ENCODE measurements around the gene SLC10A3. TPM values are rescaled to one million over a fixed set of nuclear protein-coding genes. Genes with fewer than 3 reads are reported as not detected.

Gene SLC10A3
- total and polyA plus RNA-seq, 4 experiments from 2014 or later: 22.5 to 62.3 (median 42.6) TPM

DNA sequence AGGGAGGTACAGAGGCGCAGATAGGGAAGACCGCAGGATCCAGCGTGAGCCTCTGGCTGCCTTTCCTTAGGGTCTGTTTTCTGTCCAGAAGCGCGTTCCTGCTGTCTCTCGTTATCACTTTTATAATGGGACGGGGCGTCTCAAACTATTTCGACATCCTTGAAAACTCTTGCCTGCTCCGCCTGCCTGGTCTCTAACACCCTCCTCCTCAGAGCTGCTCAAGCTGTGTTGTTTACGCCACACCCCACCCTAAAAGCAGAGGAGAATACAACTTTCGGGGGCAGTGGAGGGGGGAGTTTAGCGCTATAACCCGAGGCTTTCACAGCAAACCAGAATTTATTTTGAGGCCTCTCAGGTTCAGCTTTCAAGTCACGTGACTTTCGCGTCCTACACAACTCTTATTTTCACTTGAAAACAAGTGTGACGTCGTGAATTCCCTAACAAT, 26.2 kb upstream of the SLC10A3 start:
- ChIA-PET CTCF (ENCODE audit: partially characterized antibody) (interaction anchor here (1.1 kb wide), 1 partner anchor 10 kb away, joined by 4 read pairs; no protein-coding TSS in a partner anchor), POLR2A (ENCODE audit: partially characterized antibody) (interaction anchor here (0.7 to 4.2 kb wide), 13 partner anchors 10 to 138 kb away, joined by 3 to 34 read pairs (median 6); partner anchors contain the start of genes ATP6AP1, EMD, PLXNA3 and RPL10)
- H3K4me1 ChIP-seq (ENCODE audit: insufficient read depth, low read length): peaks cover 14% of the 10 kb centered on the region
- peak overlapping the region; percentile 81 for H3K27ac ChIP-seq (ENCODE audit: low read depth, low read length)
- intact Hi-C loops (cut with micrococcal nuclease): loop anchor here (1.0 to 5.0 kb wide), 4 partner anchors 26 to 79 kb away; partner anchors contain the start of genes GDI1, LAGE3, PLXNA3 and SLC10A3
- peak overlapping the region; percentile 42 to 53 for H3K4me3 ChIP-seq (ENCODE audit: low read length in 2 of 2)
- no peaks in the 10 kb centered on the region for H3K9me3 ChIP-seq (ENCODE audit: control insufficient read depth in 1 of 2, low read length in 2 of 2)
- peak overlapping the region; percentile 74 to 95 (median 92) for H3K27ac Mint-ChIP-seq
- DNase-seq: peak in 1 of 5 donors; percentile 16
- H3K4me1 Mint-ChIP-seq: peaks cover 8 to 24% (median 15%) of the 10 kb centered on the region in 4 donors
- H3K36me3 ChIP-seq (ENCODE audit: insufficient read depth, low read length): no peaks in the 10 kb centered on the region
- H3K27me3 Mint-ChIP-seq: no peaks in the 10 kb centered on the region
- no peaks in the 10 kb centered on the region for H3K9me3 Mint-ChIP-seq
- H3K27me3 ChIP-seq (ENCODE audit: insufficient read depth, low read length): no peaks in the 10 kb centered on the region
- peak overlapping the region; percentile 80 to 88 (median 85) for H3K4me3 Mint-ChIP-seq
- peaks cover 0 to 1% of the 10 kb centered on the region in 2 donors for H3K36me3 Mint-ChIP-seq

DNA sequence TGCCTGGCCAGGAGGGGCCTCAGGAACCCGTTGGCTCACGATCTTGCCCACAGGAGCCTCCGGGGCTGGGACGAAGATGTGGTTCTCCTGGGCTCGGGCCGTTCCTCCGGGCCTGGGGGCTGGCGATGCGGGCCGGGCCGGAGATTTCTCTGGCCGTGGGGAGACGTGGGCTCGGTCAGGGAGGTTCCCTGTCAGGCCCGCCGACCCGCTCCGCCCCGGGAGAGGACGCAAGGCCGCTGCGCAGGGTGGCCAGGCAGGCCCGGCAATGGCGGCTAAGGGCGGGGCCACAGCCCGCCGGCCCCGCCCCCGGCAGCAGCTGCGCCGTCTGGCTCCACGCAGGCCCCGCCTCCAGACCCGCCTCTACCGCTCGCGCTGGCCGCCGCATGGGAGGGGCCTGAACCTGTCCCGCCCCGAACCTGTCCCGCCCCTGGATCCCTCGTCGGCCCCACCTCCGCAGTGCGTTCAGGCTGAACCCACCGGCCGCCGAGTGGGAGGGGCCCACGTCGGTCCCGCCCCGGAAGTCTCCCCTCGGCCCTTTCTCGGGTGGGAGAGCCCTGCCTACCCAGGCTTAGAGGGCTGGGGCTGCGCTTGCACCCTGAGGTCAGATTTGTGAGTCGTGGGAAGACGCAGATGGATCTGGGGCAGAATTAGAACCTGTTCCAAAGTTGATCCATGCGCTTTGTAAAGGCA, 25.7 kb upstream of the SLC10A3 start, which contains the start of gene FAM3A:
TSS of gene FAM3A (minus strand) at position 267 of the 690 bp plus-strand sequence. CDS start 460 bp downstream, outside the sequence.
- H3K4me3 ChIP-seq (ENCODE audit: low read length in 2 of 2): peak within 1 kb of the TSS; percentile 42 to 56
- peak within 1 kb of the TSS; percentile 81 for H3K27ac ChIP-seq (ENCODE audit: low read depth, low read length)
- ChIA-PET CTCF (ENCODE audit: partially characterized antibody) (interaction anchor here (1.1 kb wide), 1 partner anchor 11 kb away, joined by 4 read pairs; no protein-coding TSS in a partner anchor), POLR2A (ENCODE audit: partially characterized antibody) (interaction anchor here (0.9 to 4.2 kb wide), 12 partner anchors 11 to 588 kb away, joined by 3 to 34 read pairs (median 6); partner anchors contain the start of genes EMD, PLXNA3, RPL10 and SLC10A3)
- intact Hi-C loops (cut with micrococcal nuclease): loop anchor here (1.0 to 5.0 kb wide), 4 partner anchors 26 to 79 kb away; partner anchors contain the start of genes GDI1, LAGE3, PLXNA3 and SLC10A3
- H3K27me3 ChIP-seq (ENCODE audit: insufficient read depth, low read length): no peaks in the 10 kb centered on the region
- H3K4me1 ChIP-seq (ENCODE audit: insufficient read depth, low read length): peaks cover 18% of the 10 kb centered on the region
- DNase-seq: peak; percentile 87 to 90 (median 89)
- no peaks in the 10 kb centered on the region for H3K36me3 ChIP-seq (ENCODE audit: insufficient read depth, low read length)
- H3K9me3 ChIP-seq (ENCODE audit: control insufficient read depth in 1 of 2, low read length in 2 of 2): no peaks in the 10 kb centered on the region
- peaks cover 10 to 29% (median 16%) of the 10 kb centered on the region in 4 donors for H3K4me1 Mint-ChIP-seq
- no peaks in the 10 kb centered on the region for H3K27me3 Mint-ChIP-seq
- H3K4me3 Mint-ChIP-seq: peak within 1 kb of the TSS; percentile 83 to 88 (median 85)
- H3K36me3 Mint-ChIP-seq: peaks cover 0 to 2% of the 10 kb centered on the region in 2 donors
- H3K27ac Mint-ChIP-seq: peak within 1 kb of the TSS; percentile 74 to 95 (median 92)
- H3K9me3 Mint-ChIP-seq: no peaks in the 10 kb centered on the region

DNA sequence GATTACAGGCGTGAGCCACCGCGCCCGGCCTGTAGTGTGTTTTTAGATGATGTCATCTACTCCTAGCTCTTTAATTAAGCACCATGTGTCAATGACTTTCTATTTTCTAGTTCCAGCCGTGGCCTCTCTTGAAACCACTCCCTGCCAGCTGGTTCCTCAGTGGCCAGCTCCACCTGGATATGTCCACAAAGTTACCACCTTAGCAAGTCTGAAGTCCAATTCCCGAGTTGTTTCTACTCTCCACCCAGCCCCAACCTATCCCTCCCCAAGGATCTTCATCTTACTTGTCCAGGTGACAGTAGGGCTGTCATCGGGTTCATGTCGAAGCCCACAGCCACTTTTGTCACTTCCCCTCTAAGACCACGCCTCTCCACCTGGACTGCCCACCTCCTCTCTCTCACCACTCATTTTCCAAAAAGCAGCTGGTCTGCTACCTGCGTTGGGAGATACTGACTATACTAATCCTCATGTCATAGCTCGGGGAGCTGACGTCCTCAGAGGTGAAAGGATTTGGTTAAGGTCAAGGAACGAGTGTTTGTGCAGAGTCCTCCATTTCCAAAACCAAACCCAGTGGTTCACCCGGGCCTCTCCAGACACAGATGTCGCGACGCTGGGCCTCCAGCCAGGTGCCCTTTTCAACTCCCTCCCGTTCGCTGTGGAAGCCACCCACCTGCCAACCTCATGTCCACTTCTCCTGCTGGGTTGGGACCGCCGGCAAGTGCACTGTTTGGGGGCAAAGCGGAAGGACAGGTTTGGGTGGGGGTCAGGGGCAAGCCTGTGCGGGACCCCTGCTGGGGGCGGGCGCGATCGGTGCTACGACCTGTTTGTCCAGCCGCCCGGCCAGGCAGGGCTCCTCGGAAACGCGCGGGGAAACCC, 24.9 kb upstream of the SLC10A3 start:
- POLR2A ChIA-PET (ENCODE audit: partially characterized antibody): interaction anchor here (0.9 to 4.2 kb wide), 10 partner anchors 11 to 587 kb away, joined by 3 to 34 read pairs (median 10); partner anchors contain the start of genes PLXNA3, RPL10, SLC10A3 and TAFAZZIN
- H3K36me3 ChIP-seq (ENCODE audit: insufficient read depth, low read length): no peaks in the 10 kb centered on the region
- peak overlapping the region; percentile 81 for H3K27ac ChIP-seq (ENCODE audit: low read depth, low read length)
- no peaks in the 10 kb centered on the region for H3K9me3 ChIP-seq (ENCODE audit: control insufficient read depth in 1 of 2, low read length in 2 of 2)
- Mint-ChIP-seq H3K9me3 (no peaks in the 10 kb centered on the region), H3K36me3 (peaks cover 0 to 3% of the 10 kb centered on the region in 2 donors), H3K27ac (peak overlapping the region; percentile 47 to 91 (median 86)), H3K27me3 (no peaks in the 10 kb centered on the region), H3K4me3 (peak overlapping the region; percentile 61 to 84 (median 82)), H3K4me1 (peaks cover 10 to 32% (median 21%) of the 10 kb centered on the region in 4 donors)
- peak in 4 of 5 donors; percentile 9 to 18 (median 15) for DNase-seq
- peaks cover 18% of the 10 kb centered on the region for H3K4me1 ChIP-seq (ENCODE audit: insufficient read depth, low read length)
- CTCF ChIA-PET (ENCODE audit: partially characterized antibody): interaction anchor here (0.9 to 1.0 kb wide), 2 partner anchors 11 to 16 kb away, joined by 3 read pairs; no protein-coding TSS in a partner anchor
- no peaks in the 10 kb centered on the region for H3K27me3 ChIP-seq (ENCODE audit: insufficient read depth, low read length)
- peak overlapping the region; percentile 28 to 56 for H3K4me3 ChIP-seq (ENCODE audit: low read length in 2 of 2)
- intact Hi-C loops (cut with micrococcal nuclease): loop anchor here (5.0 kb wide), 2 partner anchors 58 to 78 kb away; partner anchors contain the start of genes GDI1 and PLXNA3

DNA sequence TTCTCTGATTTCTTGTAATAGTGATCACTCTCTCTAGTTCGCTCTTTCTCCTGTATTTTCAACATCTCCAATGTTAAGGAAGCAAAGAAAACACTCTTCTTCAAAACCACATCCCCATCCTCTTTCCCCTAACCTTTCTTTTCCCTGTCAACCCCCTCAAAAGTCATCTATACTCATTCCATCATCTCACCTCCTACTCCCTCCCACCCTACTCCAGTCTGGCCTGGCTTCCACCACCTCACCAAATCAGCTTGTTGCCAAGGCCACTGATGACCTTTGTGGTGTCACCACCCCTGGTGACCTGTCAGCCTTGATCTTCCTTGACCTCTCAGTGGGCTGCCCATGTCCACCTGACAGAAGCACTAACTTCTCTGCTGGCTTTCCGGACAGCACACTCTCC, 23.3 kb upstream of the SLC10A3 start:
- peak overlapping the region in 7 of 8 donors; percentile 5 to 71 (median 18) for H3K4me3 Mint-ChIP-seq
- H3K9me3 ChIP-seq (ENCODE audit: control insufficient read depth in 1 of 2, low read length in 2 of 2): no peaks in the 10 kb centered on the region
- H3K36me3 ChIP-seq (ENCODE audit: insufficient read depth, low read length): no peaks in the 10 kb centered on the region
- H3K27me3 ChIP-seq (ENCODE audit: insufficient read depth, low read length): no peaks in the 10 kb centered on the region
- no peaks in the 10 kb centered on the region for H3K27me3 Mint-ChIP-seq
- CTCF ChIA-PET (ENCODE audit: partially characterized antibody): interaction anchor here (1.0 to 1.1 kb wide), 2 partner anchors 13 to 14 kb away, joined by 3 to 5 read pairs; no protein-coding TSS in a partner anchor
- H3K27ac ChIP-seq (ENCODE audit: low read depth, low read length): no peak overlapping the region
- POLR2A ChIA-PET (ENCODE audit: partially characterized antibody): interaction anchor here (0.6 to 4.2 kb wide), 3 partner anchors 23 to 377 kb away, joined by 3 to 26 read pairs (median 3); partner anchors contain the start of gene SLC10A3
- H3K4me1 Mint-ChIP-seq: peaks cover 10 to 32% (median 21%) of the 10 kb centered on the region in 4 donors
- peaks cover 10 to 11% of the 10 kb centered on the region in 2 donors for H3K36me3 Mint-ChIP-seq
- peak overlapping the region in 5 of 7 donors; percentile 5 to 86 (median 78) for H3K27ac Mint-ChIP-seq
- peaks cover 18% of the 10 kb centered on the region for H3K4me1 ChIP-seq (ENCODE audit: insufficient read depth, low read length)
- H3K9me3 Mint-ChIP-seq: peaks cover 0 to 5% (median 0%) of the 10 kb centered on the region in 8 donors
- intact Hi-C loops (cut with micrococcal nuclease): no loop called here
- DNase-seq: no peak
- H3K4me3 ChIP-seq (ENCODE audit: low read length in 2 of 2): no peak overlapping the region

- intact Hi-C loops (cut with micrococcal nuclease): no loop called here
- Mint-ChIP-seq H3K36me3 (peaks cover 10 to 15% of the 10 kb centered on the region in 2 donors), H3K27me3 (no peaks in the 10 kb centered on the region), H3K4me3 (no peak overlapping the region), H3K9me3 (peaks cover 0 to 5% (median 0%) of the 10 kb centered on the region in 8 donors), H3K4me1 (peaks cover 10 to 32% (median 21%) of the 10 kb centered on the region in 4 donors), H3K27ac (no peak overlapping the region)
- ChIA-PET POLR2A (ENCODE audit: partially characterized antibody) (no interaction called here), CTCF (ENCODE audit: partially characterized antibody) (interaction anchor here (1.0 to 1.1 kb wide), 2 partner anchors 13 to 14 kb away, joined by 3 to 5 read pairs; no protein-coding TSS in a partner anchor)
- Histone ChIP-seq H3K27ac (ENCODE audit: low read depth, low read length) (no peak overlapping the region), H3K4me1 (ENCODE audit: insufficient read depth, low read length) (peaks cover 18% of the 10 kb centered on the region), H3K9me3 (ENCODE audit: control insufficient read depth in 1 of 2, low read length in 2 of 2) (no peaks in the 10 kb centered on the region), H3K36me3 (ENCODE audit: insufficient read depth, low read length) (no peaks in the 10 kb centered on the region), H3K4me3 (ENCODE audit: low read length in 2 of 2) (no peak overlapping the region), H3K27me3 (ENCODE audit: insufficient read depth, low read length) (no peaks in the 10 kb centered on the region)
- DNase-seq: no peak
Measured at GRCh38 chrX:154512879-154513553, 22.6 kb upstream of the SLC10A3 start.

- Histone ChIP-seq H3K4me1 (ENCODE audit: insufficient read depth, low read length) (peaks cover 14% of the 10 kb centered on the region), H3K27ac (ENCODE audit: low read depth, low read length) (peak overlapping the region; percentile 9), H3K4me3 (ENCODE audit: low read length in 2 of 2) (no peak overlapping the region), H3K9me3 (ENCODE audit: control insufficient read depth in 1 of 2, low read length in 2 of 2) (no peaks in the 10 kb centered on the region), H3K36me3 (ENCODE audit: insufficient read depth, low read length) (no peaks in the 10 kb centered on the region), H3K27me3 (ENCODE audit: insufficient read depth, low read length) (no peaks in the 10 kb centered on the region)
- Mint-ChIP-seq H3K4me1 (peaks cover 10 to 32% (median 21%) of the 10 kb centered on the region in 4 donors), H3K36me3 (peaks cover 10 to 15% of the 10 kb centered on the region in 2 donors), H3K27ac (peak overlapping the region in 5 of 7 donors; percentile 24 to 77 (median 68)), H3K27me3 (no peaks in the 10 kb centered on the region), H3K9me3 (peaks cover 0 to 5% (median 0%) of the 10 kb centered on the region in 8 donors), H3K4me3 (no peak overlapping the region)
- intact Hi-C loops (cut with micrococcal nuclease): no loop called here
- ChIA-PET CTCF (ENCODE audit: partially characterized antibody) (no interaction called here), POLR2A (ENCODE audit: partially characterized antibody) (no interaction called here)
- DNase-seq: no peak
Measured at GRCh38 chrX:154511761-154512160, 21.3 kb upstream of the SLC10A3 start.
